Mesendoderm (in vitro differentiated cells): ENCODE results near the gene KRTAP5-8.
A peak's percentile ranks its signal among the peaks of the same experiment; 100 is the strongest.
"Not testable (repeated sequence)": the region's sequence is repeated elsewhere in the genome, so short reads cannot be mapped to it uniquely, and the experiment has no call there.

Source experiments
- DNase-seq: peaks from one replicate; pipeline ENCODE4 v3.0.0; 2013
- H2AK5ac ChIP-seq: 2 replicates; pipeline ENCODE4 v1.6.1; 2013; ENCODE audit warnings: low read length, inconsistent platforms
- H2BK120ac ChIP-seq: 2 replicates; pipeline ENCODE4 v1.6.1; 2013; ENCODE audit warnings: low read depth, mild to moderate bottlenecking, low read length, moderate library complexity, mixed read lengths
- H2BK15ac ChIP-seq: replicated peaks from 2 replicates; pipeline ENCODE4 v1.6.1; 2013; ENCODE audit warnings: low read depth, mild to moderate bottlenecking, moderate library complexity
- H2BK5ac ChIP-seq: 2 replicates; pipeline ENCODE4 v1.6.1; 2013; ENCODE audit warnings: low read length, inconsistent platforms
- H3K18ac ChIP-seq: 2 replicates; pipeline ENCODE4 v1.6.1; 2013; ENCODE audit warnings: mild to moderate bottlenecking, low read length, mixed read lengths
- H3K23ac ChIP-seq: one replicate; pipeline ENCODE4 v1.6.1; 2013; ENCODE audit warnings: low read length
- H3K27ac ChIP-seq: 2 replicates; pipeline ENCODE4 v1.5.1; 2013; ENCODE audit warnings: low read depth, mild to moderate bottlenecking, inconsistent platforms, low read length, moderate library complexity
- H3K27me3 ChIP-seq: 2 replicates; pipeline ENCODE4 v1.6.1; 2013; ENCODE audit warnings: low read length, control low read depth, mild to moderate bottlenecking, inconsistent platforms; ENCODE audit not compliant: insufficient read depth, poor library complexity
- H3K36me3 ChIP-seq: 2 replicates; pipeline ENCODE4 v1.6.1; 2013; ENCODE audit warnings: low read length, inconsistent platforms; ENCODE audit not compliant: control insufficient read depth, insufficient read depth
- H3K4ac ChIP-seq: one replicate; pipeline ENCODE4 v1.6.1; 2013; ENCODE audit warnings: low read depth, mild to moderate bottlenecking, low read length, moderate library complexity
- H3K4me1 ChIP-seq: 2 replicates; pipeline ENCODE4 v1.6.1; 2013; ENCODE audit warnings: low read depth, low read length, inconsistent platforms; ENCODE audit not compliant: control insufficient read depth
- H3K4me2 ChIP-seq: 2 replicates; pipeline ENCODE4 v1.6.1; 2013; ENCODE audit warnings: low read length
- H3K4me3 ChIP-seq: 2 replicates; pipeline ENCODE4 v1.5.1; 2013; ENCODE audit warnings: mild to moderate bottlenecking, low read length
- H3K56ac ChIP-seq: one replicate; pipeline ENCODE4 v1.6.1; 2013; ENCODE audit warnings: low read length
- H3K79me1 ChIP-seq: 2 replicates; pipeline ENCODE4 v1.6.1; 2013; ENCODE audit warnings: low read length, inconsistent platforms
- H3K79me2 ChIP-seq: 2 replicates; pipeline ENCODE4 v1.6.1; 2013; ENCODE audit warnings: mild to moderate bottlenecking, low read length; ENCODE audit not compliant: control insufficient read depth, insufficient read depth
- H3K9ac ChIP-seq: 2 replicates; pipeline ENCODE4 v1.6.1; 2013; ENCODE audit warnings: low read length, inconsistent platforms
- H4K5ac ChIP-seq: one replicate; pipeline ENCODE4 v1.6.1; 2013; ENCODE audit warnings: low read length
- H4K8ac ChIP-seq: one replicate; pipeline ENCODE4 v1.6.1; 2013; ENCODE audit warnings: low read depth, mild to moderate bottlenecking, control low read depth, low read length, moderate library complexity
- WGBS: extraction: QIAGEN DNeasy Blood & Tissue Kit; methylation state at CpG from one replicate; pipeline ENCODE4 v1.1.7; 2013; ENCODE audit warnings: low lambda C conversion rate, missing lambda C conversion rate; ENCODE audit not compliant: insufficient coverage; ENCODE audit errors: extremely low coverage; 5-methylcytosine and 5-hydroxymethylcytosine counted together

Gene KRTAP5-8

DNA sequence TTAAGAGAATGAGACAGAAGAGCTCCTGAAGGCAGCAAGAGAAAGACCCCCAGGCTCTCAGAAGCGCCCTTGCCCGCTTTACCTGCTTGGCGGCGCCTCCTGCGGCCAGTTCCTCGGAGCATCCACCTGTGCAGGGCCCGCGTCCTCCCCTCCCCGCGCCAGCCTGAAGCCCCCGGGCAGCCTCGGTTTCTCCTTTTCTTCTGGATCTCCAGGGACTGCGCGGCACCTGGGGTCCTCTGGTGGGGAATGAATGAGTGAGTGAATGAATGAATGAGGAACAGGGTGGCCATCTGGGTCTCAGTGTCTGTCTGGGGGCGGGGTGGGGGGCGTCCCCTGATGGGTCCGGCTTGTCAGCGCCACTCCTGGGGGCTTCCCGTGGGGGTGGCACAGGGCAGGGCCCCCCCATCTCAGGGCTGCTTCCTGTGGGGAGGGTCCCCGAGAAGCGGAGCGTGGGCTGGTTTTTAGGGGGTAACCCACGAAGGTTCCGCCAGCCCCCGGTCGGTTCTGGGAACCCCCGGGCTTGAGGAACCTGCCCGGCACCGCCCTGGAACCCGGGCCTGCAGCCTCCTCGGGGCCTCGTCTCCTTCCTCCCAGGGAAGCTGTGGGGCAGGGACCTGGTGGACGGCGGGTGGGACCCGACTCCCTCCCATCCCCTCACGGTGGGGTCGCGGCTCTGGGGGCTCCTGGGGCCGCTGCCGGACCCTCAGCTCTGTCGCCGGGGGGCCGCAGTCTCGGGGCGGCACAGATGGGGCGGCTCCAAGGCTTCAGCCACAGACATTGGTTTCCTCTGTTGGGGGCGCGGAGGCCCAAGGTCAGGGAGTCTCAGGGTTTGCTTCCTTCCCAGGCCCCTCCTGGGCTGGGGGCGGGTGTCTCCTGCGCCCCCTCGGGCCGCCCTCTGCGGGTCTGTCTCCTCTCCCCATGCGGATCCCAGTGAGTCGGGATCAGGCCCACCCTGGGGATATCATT is 19.0 kb upstream of the KRTAP5-8 start:
- no peak for DNase-seq
- no peaks in the 10 kb centered on the region for H3K79me2 ChIP-seq
- no peak overlapping the region for H3K4me3 ChIP-seq
- no peak overlapping the region for H3K4me2 ChIP-seq
- H2BK5ac ChIP-seq: no peak overlapping the region
- H3K27me3 ChIP-seq: no peaks in the 10 kb centered on the region
- no peak overlapping the region for H2AK5ac ChIP-seq
- no peaks in the 10 kb centered on the region for H3K4me1 ChIP-seq
- H2BK120ac ChIP-seq: no peak overlapping the region
- no peaks in the 10 kb centered on the region for H3K79me1 ChIP-seq
- H3K4ac ChIP-seq: no peak overlapping the region
- peak overlapping the region; percentile 16 for H3K18ac ChIP-seq
- H4K5ac ChIP-seq: no peak overlapping the region
- H3K23ac ChIP-seq: no peak overlapping the region
- no CpG with 5 or more reads among the region's 55 CpGs for WGBS
- no peak overlapping the region for H3K27ac ChIP-seq
- H3K9ac ChIP-seq: no peak overlapping the region
- H4K8ac ChIP-seq: no peak overlapping the region
- H3K56ac ChIP-seq: no peak overlapping the region
- no peaks in the 10 kb centered on the region for H3K36me3 ChIP-seq
- no peak overlapping the region for H2BK15ac ChIP-seq

DNA sequence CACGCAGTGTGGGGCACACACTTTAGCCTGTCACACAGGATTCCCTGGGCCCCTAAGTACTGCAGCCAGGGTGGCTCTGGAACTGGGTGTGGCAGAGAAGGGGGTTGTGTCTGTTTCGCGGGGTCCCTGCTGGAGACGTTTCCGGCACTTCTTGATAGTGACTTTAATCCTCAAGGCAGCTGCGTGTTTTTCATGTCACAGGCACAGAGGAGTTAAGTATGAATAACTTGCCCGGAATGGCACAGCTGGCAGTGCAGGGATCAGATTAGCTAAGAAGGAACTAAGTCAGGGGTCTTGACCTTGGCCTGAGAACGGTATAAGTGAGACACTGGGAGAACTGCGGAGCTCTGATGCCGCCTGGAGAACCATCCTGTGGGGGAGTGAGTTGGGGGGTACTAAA is 18.3 kb upstream of the KRTAP5-8 start:
- Histone ChIP-seq H3K27ac (no peak overlapping the region), H3K56ac (no peak overlapping the region), H3K79me2 (no peaks in the 10 kb centered on the region), H2AK5ac (no peak overlapping the region), H2BK15ac (no peak overlapping the region), H2BK120ac (no peak overlapping the region), H3K18ac (peak overlapping the region; percentile 16), H4K5ac (no peak overlapping the region), H3K9ac (no peak overlapping the region), H3K23ac (no peak overlapping the region), H3K4me1 (no peaks in the 10 kb centered on the region), H3K36me3 (no peaks in the 10 kb centered on the region), H3K27me3 (no peaks in the 10 kb centered on the region), H3K4me2 (no peak overlapping the region), H3K79me1 (no peaks in the 10 kb centered on the region), H2BK5ac (no peak overlapping the region), H3K4me3 (no peak overlapping the region), H4K8ac (no peak overlapping the region), H3K4ac (no peak overlapping the region)
- no CpG with 5 or more reads among the region's 10 CpGs for WGBS
- DNase-seq: no peak

DNA sequence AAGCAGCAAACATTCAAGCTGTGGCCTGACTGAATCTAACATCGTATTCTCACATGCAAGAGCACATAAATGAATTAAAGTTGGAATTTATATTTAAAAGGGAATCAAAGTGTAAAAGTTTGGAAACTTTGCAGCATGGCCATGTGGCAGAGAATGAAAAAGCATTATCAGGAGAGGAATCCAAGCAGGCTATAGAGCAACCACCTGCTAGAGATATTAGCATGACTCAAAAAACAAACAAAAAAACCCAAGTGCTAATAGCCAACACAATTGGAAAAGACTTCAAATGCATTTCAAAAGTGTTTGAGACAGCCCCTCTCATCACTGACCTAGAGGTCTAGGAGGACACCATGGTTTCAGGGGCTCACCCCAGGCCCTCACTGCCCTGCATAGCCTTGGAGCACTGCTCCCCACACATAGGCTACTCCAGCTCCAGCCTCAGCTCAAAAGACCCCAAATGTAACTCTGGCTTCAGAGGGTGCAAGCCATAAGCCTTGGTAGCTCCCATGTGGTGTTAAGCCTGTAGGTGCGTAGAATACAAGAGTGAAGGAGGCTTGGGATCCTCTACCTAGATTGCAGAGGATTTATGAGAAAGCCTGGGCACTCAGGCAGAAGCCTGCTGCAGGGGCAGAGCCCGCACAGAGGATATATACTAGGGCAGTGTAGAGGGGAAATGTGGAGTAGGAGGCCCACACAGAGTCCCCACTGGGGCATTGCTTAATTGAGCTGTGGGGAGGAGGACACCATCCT is 12.5 kb upstream of the KRTAP5-8 start:
- H4K8ac ChIP-seq: no peak overlapping the region
- H3K4ac ChIP-seq: no peak overlapping the region
- no peak overlapping the region for H3K4me3 ChIP-seq
- H3K79me2 ChIP-seq: no peaks in the 10 kb centered on the region
- H3K18ac ChIP-seq: no peak overlapping the region
- no peak for DNase-seq
- no peak overlapping the region for H2BK120ac ChIP-seq
- H2BK15ac ChIP-seq: no peak overlapping the region
- H2AK5ac ChIP-seq: no peak overlapping the region
- H3K27me3 ChIP-seq: no peaks in the 10 kb centered on the region
- no peak overlapping the region for H3K4me2 ChIP-seq
- H3K79me1 ChIP-seq: no peaks in the 10 kb centered on the region
- H3K23ac ChIP-seq: no peak overlapping the region
- no peak overlapping the region for H2BK5ac ChIP-seq
- no peak overlapping the region for H3K9ac ChIP-seq
- no peak overlapping the region for H4K5ac ChIP-seq
- no CpG with 5 or more reads among the region's 3 CpGs for WGBS
- H3K27ac ChIP-seq: no peak overlapping the region
- H3K56ac ChIP-seq: no peak overlapping the region
- no peaks in the 10 kb centered on the region for H3K36me3 ChIP-seq
- no peaks in the 10 kb centered on the region for H3K4me1 ChIP-seq

DNA sequence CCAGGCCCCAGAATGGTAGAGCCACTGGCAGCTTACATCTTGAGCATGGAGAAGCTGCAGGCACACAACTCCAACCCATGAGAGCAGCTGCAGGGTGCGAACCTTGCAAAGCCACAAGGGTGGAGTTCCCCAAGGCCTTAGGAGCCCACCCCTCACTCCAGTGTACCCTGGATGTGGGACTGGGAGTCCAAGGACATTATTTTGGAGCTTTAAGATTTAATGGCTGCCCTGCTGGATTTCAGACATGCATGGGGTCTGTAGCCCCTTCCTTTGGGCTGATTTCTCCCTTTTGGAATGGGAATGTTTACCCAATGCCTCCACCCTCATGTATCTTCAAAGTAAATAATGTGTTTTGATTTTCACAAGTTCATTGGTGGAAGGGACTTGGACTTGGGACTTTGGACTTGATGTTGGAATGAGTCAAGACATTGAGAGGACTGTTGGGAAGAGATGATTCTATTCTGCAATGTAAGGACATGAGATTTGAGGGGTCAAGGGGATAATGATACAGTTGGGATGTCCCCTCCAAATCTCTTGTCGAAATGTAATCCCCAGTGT is 11.8 kb upstream of the KRTAP5-8 start:
- Histone ChIP-seq H2BK120ac (no peak overlapping the region), H2BK15ac (no peak overlapping the region), H2BK5ac (no peak overlapping the region), H3K23ac (no peak overlapping the region), H3K27ac (no peak overlapping the region), H3K4me1 (no peaks in the 10 kb centered on the region), H2AK5ac (no peak overlapping the region), H3K56ac (no peak overlapping the region), H3K27me3 (no peaks in the 10 kb centered on the region), H3K4me2 (no peak overlapping the region), H4K8ac (no peak overlapping the region), H4K5ac (no peak overlapping the region), H3K9ac (no peak overlapping the region), H3K4ac (no peak overlapping the region), H3K79me2 (no peaks in the 10 kb centered on the region), H3K79me1 (no peaks in the 10 kb centered on the region), H3K18ac (no peak overlapping the region), H3K36me3 (no peaks in the 10 kb centered on the region), H3K4me3 (no peak overlapping the region)
- WGBS: no CpG with 5 or more reads among the region's 2 CpGs
- no peak for DNase-seq

DNA sequence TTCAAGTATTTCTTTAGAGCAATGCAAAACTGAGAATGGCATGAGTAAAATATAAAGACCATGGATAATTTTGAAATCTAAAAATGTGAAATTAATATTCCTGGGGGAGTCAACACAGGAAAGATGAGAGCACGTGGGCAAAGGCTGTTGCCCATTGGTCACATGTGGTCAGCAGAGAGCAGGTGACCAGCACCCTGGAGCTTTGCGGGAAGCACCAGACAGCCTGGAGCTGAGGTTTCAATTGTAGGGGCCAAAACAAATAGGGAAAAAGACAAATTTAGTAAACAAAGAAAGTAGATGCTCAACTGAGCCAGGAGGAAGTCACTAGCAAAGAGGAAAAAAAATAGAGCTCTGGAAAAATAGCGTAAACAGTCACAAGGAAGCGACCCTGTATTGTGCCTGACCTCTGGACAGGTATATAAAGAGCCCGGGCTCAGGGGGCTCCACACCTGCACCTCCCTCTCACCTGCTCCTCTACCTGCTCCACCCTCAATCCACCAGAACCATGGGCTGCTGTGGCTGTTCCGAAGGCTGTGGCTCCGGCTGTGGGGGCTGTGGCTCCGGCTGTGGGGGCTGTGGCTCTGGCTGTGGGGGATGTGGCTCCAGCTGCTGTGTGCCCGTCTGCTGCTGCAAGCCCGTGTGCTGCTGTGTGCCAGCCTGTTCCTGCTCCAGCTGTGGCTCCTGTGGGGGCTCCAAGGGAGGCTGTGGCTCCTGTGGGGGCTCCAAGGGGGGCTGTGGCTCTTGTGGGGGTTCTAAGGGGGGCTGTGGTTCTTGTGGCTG is 10.8 kb upstream of the KRTAP5-8 start, which contains the start of gene KRTAP5-7:
KRTAP5-7 (plus strand) TSS at position 472 of the 780 bp plus-strand sequence; CDS start at position 506, 34 bp downstream.
- not testable (repeated sequence) for H3K79me1 ChIP-seq, H3K18ac ChIP-seq, H2AK5ac ChIP-seq, H3K23ac ChIP-seq, H3K4me1 ChIP-seq, H4K8ac ChIP-seq, H3K27me3 ChIP-seq, H3K27ac ChIP-seq, H3K79me2 ChIP-seq, H3K4me2 ChIP-seq, H2BK5ac ChIP-seq, H4K5ac ChIP-seq, DNase-seq, H3K56ac ChIP-seq, H3K36me3 ChIP-seq, H2BK120ac ChIP-seq, H2BK15ac ChIP-seq, H3K9ac ChIP-seq, H3K4ac ChIP-seq, H3K4me3 ChIP-seq
- no CpG with 5 or more reads among the region's 10 CpGs for WGBS
